HepG2 (cell line): ENCODE measurements around the gene CRIM1.

Experiments used
- CBX1 ChIP-seq: IDR thresholded peaks from one replicate; pipeline ENCODE4 v1.6.1; 2016; ENCODE audit warnings: antibody characterized with exemption, low read depth
- ESRRA ChIP-seq: sonication (generic); formaldehyde crosslinking; IDR thresholded peaks from 2 replicates; pipeline ENCODE4 v1.5.1; 2020; ENCODE audit warnings: mild to moderate bottlenecking, low read depth, missing genetic modification reagents
- FOXK1 ChIP-seq: sonication (generic); formaldehyde crosslinking; IDR thresholded peaks from 2 replicates; pipeline ENCODE4 v1.4.0; 2020; ENCODE audit warnings: low read depth, missing genetic modification reagents, borderline replicate concordance
- HMG20A ChIP-seq: IDR thresholded peaks from 2 replicates; pipeline ENCODE4 v1.6.1; 2016; ENCODE audit warnings: borderline replicate concordance
- MAZ ChIP-seq, 2 experiments: sonication (generic) in 1 of 2; formaldehyde crosslinking in 1 of 2; IDR thresholded peaks; 2 replicates each; pipeline versions ENCODE4 v1.5.0 to v1.6.1; 2012 to 2020; ENCODE audit warnings: low read depth in 2 of 2, mild to moderate bottlenecking in 2 of 2, borderline replicate concordance in 1 of 2, improper control_type of control experiment in 1 of 2, low read length in 1 of 2, missing genetic modification reagents in 1 of 2, moderate library complexity in 1 of 2
- PAX8 ChIP-seq: sonication (generic); formaldehyde crosslinking; IDR thresholded peaks from 2 replicates; pipeline ENCODE4 v1.8.0; 2022; ENCODE audit warnings: mild to moderate bottlenecking, missing genetic modification reagents, borderline replicate concordance
- TAF1 ChIP-seq: sonication (generic); formaldehyde crosslinking; IDR thresholded peaks from 2 replicates; pipeline ENCODE4 v1.4.0; 2020; ENCODE audit warnings: missing genetic modification reagents
- TF ChIP-seq, protein P1 (sequence below): sonication (generic); formaldehyde crosslinking; IDR thresholded peaks from 2 replicates; pipeline ENCODE4 v1.5.0; 2020; ENCODE audit warnings: mild to moderate bottlenecking, missing genetic modification reagents, moderate library complexity

- TF ChIP-seq ESRRA (CRISPR knock-in tag) (no peak), FOXK1 (no peak), PAX8 (CRISPR knock-in tag) (no peak), MAZ (IDR thresholded peaks at IDR 0.05; ENCODE audit: borderline replicate concordance, low read depth, low read length) (no peak), MAZ (CRISPR knock-in tag; IDR thresholded peaks at IDR 0.05; ENCODE audit: low read depth) (no peak), HMG20A (CRISPR knock-in tag) (no peak), CBX1 (no peak), TAF1 (CRISPR knock-in tag) (no peak)
- TF ChIP-seq, protein P1, sequence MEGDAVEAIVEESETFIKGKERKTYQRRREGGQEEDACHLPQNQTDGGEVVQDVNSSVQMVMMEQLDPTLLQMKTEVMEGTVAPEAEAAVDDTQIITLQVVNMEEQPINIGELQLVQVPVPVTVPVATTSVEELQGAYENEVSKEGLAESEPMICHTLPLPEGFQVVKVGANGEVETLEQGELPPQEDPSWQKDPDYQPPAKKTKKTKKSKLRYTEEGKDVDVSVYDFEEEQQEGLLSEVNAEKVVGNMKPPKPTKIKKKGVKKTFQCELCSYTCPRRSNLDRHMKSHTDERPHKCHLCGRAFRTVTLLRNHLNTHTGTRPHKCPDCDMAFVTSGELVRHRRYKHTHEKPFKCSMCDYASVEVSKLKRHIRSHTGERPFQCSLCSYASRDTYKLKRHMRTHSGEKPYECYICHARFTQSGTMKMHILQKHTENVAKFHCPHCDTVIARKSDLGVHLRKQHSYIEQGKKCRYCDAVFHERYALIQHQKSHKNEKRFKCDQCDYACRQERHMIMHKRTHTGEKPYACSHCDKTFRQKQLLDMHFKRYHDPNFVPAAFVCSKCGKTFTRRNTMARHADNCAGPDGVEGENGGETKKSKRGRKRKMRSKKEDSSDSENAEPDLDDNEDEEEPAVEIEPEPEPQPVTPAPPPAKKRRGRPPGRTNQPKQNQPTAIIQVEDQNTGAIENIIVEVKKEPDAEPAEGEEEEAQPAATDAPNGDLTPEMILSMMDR (CRISPR knock-in tag): 0 out of 2 replicates have a peak, but pooled peaks have one; percentile 10
Measured at GRCh38 chr2:36333350-36334012, 22.1 kb upstream of the CRIM1 start.
